HEK293 (cell line): Measurements from ENCODE around the gene TET2.

Experiments
- CTCF ChIA-PET: fragments of 350-600 bp; formaldehyde crosslinking; extraction: SDS; loops from one replicate; lab custom pipeline; 2021; ENCODE audit warnings: antibody characterized with exemption; lab: Yijun Ruan, JAX
- POLR2A ChIA-PET: fragments of 300-600 bp; formaldehyde crosslinking; extraction: SDS; loops from one replicate; lab custom pipeline; 2020; ENCODE audit warnings: antibody characterized with exemption, inconsistent platforms; lab: Yijun Ruan, JAX
- H3K27ac ChIP-seq: fragments of 200-500 bp; sonication (Bioruptor generic); 2 replicates; pipeline ENCODE4 v1.5.1; 2014; ENCODE audit warnings: low read depth, low read length, control low read depth, inconsistent platforms; ENCODE audit errors: extremely low read depth
- H3K36me3 ChIP-seq, 2 experiments: fragments of 200-500 bp in 1 of 2; sonication (Bioruptor generic) in 1 of 2; 1 replicate in 1 of 2; 2 replicates in 1 of 2; pipeline ENCODE4 v1.5.1; 2014 to 2017; ENCODE audit warnings: inconsistent platforms in 2 of 2, low read length in 2 of 2; ENCODE audit not compliant: control insufficient read depth in 2 of 2, insufficient read depth in 1 of 2
- H3K4me1 ChIP-seq: fragments of 200-500 bp; sonication (Bioruptor generic); 2 replicates; pipeline ENCODE4 v1.5.1; 2014; ENCODE audit warnings: mild to moderate bottlenecking, low read length, inconsistent platforms; ENCODE audit not compliant: control insufficient read depth, insufficient read depth
- H3K4me3 ChIP-seq: 2 replicates; pipeline ENCODE4 v1.5.1; 2011; ENCODE audit warnings: low read depth, mild to moderate bottlenecking, control low read depth, low read length, moderate library complexity
- H3K9me3 ChIP-seq: fragments of 200-500 bp; sonication (Bioruptor generic); 2 replicates; pipeline ENCODE4 v1.5.1; 2014; ENCODE audit warnings: low read depth, low read length, inconsistent platforms; ENCODE audit not compliant: control insufficient read depth, insufficient read depth
- ELK4 ChIP-seq: IDR thresholded peaks from 2 replicates; pipeline ENCODE4 v1.6.1; 2011; ENCODE audit warnings: mild to moderate bottlenecking, low read depth, low read length, borderline replicate concordance
- GLIS2 ChIP-seq: fragments of 450-650 bp; formaldehyde crosslinking; IDR thresholded peaks from 2 replicates; pipeline ENCODE4 v1.5.1; 2016; ENCODE audit warnings: missing biosample characterization, missing genetic modification characterization
- PBX3 ChIP-seq: sonication (generic); formaldehyde crosslinking; IDR thresholded peaks from 2 replicates; pipeline ENCODE4 v1.8.1; 2022; ENCODE audit warnings: mild to moderate bottlenecking, moderate library complexity, missing genetic modification reagents
- SP2 ChIP-seq: fragments of 450-650 bp; formaldehyde crosslinking; IDR thresholded peaks from 2 replicates; pipeline ENCODE4 v1.5.1; 2016; ENCODE audit warnings: missing biosample characterization, missing genetic modification characterization
- SP7 ChIP-seq: fragments of 450-650 bp; formaldehyde crosslinking; IDR thresholded peaks from 2 replicates; pipeline ENCODE4 v1.5.1; 2016; ENCODE audit warnings: missing biosample characterization, missing genetic modification characterization
- YY2 ChIP-seq: fragments of 450-650 bp; formaldehyde crosslinking; IDR thresholded peaks from 2 replicates; pipeline ENCODE4 v1.5.1; 2016; ENCODE audit warnings: missing biosample characterization, missing genetic modification characterization
- ZBTB8A ChIP-seq: fragments of 450-650 bp; formaldehyde crosslinking; IDR thresholded peaks from 2 replicates; pipeline ENCODE4 v1.5.1; 2016; ENCODE audit warnings: missing biosample characterization, missing genetic modification characterization
- ZNF112 ChIP-seq: fragments of 450-650 bp; formaldehyde crosslinking; IDR thresholded peaks from 2 replicates; pipeline ENCODE4 v1.5.0; 2017; ENCODE audit warnings: missing biosample characterization, missing genetic modification characterization
- ZNF214 ChIP-seq: fragments of 450-650 bp; formaldehyde crosslinking; IDR thresholded peaks from 2 replicates; pipeline ENCODE4 v1.5.1; 2017; ENCODE audit warnings: missing biosample characterization, mild to moderate bottlenecking, missing genetic modification characterization, borderline replicate concordance
- ZNF280C ChIP-seq: fragments of 450-650 bp; formaldehyde crosslinking; IDR thresholded peaks from 2 replicates; pipeline ENCODE4 v1.5.1; 2016; ENCODE audit warnings: missing biosample characterization, missing genetic modification characterization
- ZNF311 ChIP-seq: fragments of 450-650 bp; formaldehyde crosslinking; IDR thresholded peaks from 2 replicates; pipeline ENCODE4 v1.5.1; 2017; ENCODE audit warnings: missing biosample characterization, missing genetic modification characterization, borderline replicate concordance
- ZNF366 ChIP-seq: fragments of 450-650 bp; formaldehyde crosslinking; conservative IDR thresholded peaks from 2 replicates; pipeline ENCODE4 v1.5.1; 2016; ENCODE audit warnings: missing biosample characterization, missing genetic modification characterization
- ZNF394 ChIP-seq: fragments of 450-650 bp; formaldehyde crosslinking; IDR thresholded peaks from 2 replicates; pipeline ENCODE4 v1.5.1; 2016; ENCODE audit warnings: missing biosample characterization, missing genetic modification characterization, mild to moderate bottlenecking, moderate library complexity, borderline replicate concordance
- ZNF488 ChIP-seq: fragments of 450-650 bp; formaldehyde crosslinking; IDR thresholded peaks from 2 replicates; pipeline ENCODE4 v1.5.1; 2016; ENCODE audit warnings: missing biosample characterization, missing genetic modification characterization
- ZNF518A ChIP-seq: fragments of 450-650 bp; formaldehyde crosslinking; conservative IDR thresholded peaks from 2 replicates; pipeline ENCODE4 v1.5.1; 2016; ENCODE audit warnings: low read depth, missing biosample characterization, missing genetic modification characterization
- ZNF549 ChIP-seq: fragments of 450-650 bp; IDR thresholded peaks from 2 replicates; pipeline ENCODE4 v1.5.1; 2018; ENCODE audit warnings: missing biosample characterization, missing genetic modification characterization, mild to moderate bottlenecking, inconsistent platforms, moderate library complexity
- ZNF670 ChIP-seq: fragments of 450-650 bp; formaldehyde crosslinking; IDR thresholded peaks from 2 replicates; pipeline ENCODE4 v1.5.1; 2016; ENCODE audit warnings: missing biosample characterization, missing genetic modification characterization, low read depth
- ZNF777 ChIP-seq: fragments of 450-650 bp; formaldehyde crosslinking; IDR thresholded peaks from 2 replicates; pipeline ENCODE4 v1.5.1; 2017; ENCODE audit warnings: missing biosample characterization, missing genetic modification characterization, borderline replicate concordance

The TET2 gene

GRCh38 chr4:105279314-105279713 lies 132.6 kb downstream of the TET2 start:
- H3K27ac ChIP-seq: no peak overlapping the region
- POLR2A ChIA-PET: no interaction called here
- TF ChIP-seq ZNF549 (tag by site-specific recombination) (no peak), GLIS2 (tag by site-specific recombination) (no peak), SP7 (tag by site-specific recombination) (no peak), ZNF777 (no peak), ZNF311 (tag by site-specific recombination) (no peak), ZBTB8A (tag by site-specific recombination) (no peak), ZNF280C (tag by site-specific recombination) (no peak), SP2 (tag by site-specific recombination) (no peak), ZNF488 (no peak), ZNF366 (tag by site-specific recombination) (no peak), ZNF214 (tag by site-specific recombination) (no peak), YY2 (tag by site-specific recombination) (no peak), ZNF670 (no peak), ELK4 (no peak), ZNF394 (no peak), ZNF518A (tag by site-specific recombination) (no peak), ZNF112 (tag by site-specific recombination) (no peak), PBX3 (CRISPR knock-in tag) (no peak)

More at GRCh38 chr4:105279314-105279713, 132.6 kb downstream of the TET2 start:
- no peaks in the 10 kb centered on the region for H3K4me1 ChIP-seq
- H3K9me3 ChIP-seq: no peaks in the 10 kb centered on the region
- H3K4me3 ChIP-seq: no peak overlapping the region
- CTCF ChIA-PET: no interaction called here
- H3K36me3 ChIP-seq: peaks cover 0 to 23% of the 10 kb centered on the region in 2 experiments; a peak in 2 of 3 replicates
